GM19452 (cell line): Measurements from ENCODE around the gene IFNAR2.

Experiments
- ATAC-seq: cut with Tn5 transposase; IDR thresholded peaks from one replicate; pipeline ENCODE4 v1.9.1; 2021; ENCODE audit not compliant: unreplicated experiment

The IFNAR2 gene

DNA sequence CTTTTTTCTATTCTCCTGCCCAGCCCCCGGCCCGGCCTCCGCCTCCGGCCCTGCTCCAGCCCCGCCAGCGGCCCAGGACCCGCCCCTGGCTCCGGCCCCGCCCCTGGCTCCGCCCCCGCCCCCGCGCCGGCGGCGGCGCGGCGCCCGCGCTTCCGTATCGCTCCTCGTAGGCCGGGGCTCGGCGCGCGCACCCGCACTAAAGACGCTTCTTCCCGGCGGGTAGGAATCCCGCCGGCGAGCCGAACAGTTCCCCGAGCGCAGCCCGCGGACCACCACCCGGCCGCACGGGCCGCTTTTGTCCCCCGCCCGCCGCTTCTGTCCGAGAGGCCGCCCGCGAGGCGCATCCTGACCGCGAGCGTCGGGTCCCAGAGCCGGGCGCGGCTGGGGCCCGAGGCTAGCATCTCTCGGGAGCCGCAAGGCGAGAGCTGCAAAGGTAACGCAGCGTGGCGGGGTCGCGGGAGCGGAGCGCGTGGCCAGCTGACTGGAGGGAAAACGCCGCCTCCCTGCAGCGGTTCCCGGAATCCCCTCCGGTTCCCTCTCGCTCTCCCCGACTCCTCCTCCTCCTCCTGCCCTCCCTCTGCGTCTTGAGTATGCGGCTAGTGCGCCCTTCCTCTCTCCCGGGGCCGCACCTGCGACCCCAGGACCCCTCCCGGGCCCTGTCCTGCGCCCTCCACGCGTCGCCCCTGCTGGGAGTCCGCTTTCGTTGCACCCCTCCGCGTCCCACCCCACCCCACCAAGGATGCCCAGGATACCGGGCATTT is at the start of gene IFNAR2:
IFNAR2 (plus strand) TSS at position 155 of the 761 bp plus-strand sequence. CDS start 11,985 bp downstream, outside the sequence.
- peak; percentile 68 for ATAC-seq

DNA sequence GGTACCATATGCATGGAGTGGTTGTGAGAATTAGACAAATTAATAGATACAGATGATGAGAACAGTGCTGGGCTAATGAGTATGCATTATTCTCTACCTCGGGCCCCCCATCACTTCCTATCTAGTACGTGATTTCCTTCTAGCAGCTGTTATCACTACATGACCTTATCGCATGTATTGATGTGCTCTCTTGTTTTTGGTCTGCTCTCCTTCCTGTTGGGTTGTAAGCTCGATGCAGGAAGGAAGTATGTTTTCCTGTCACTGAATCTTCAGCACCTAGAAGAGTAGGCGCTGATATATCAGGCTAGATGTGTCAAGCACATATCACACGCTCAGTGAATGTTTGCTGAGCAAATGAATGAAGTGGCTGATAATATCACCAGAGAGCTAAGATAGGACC is 43.9 kb upstream of the IFNAR2 start:
- ATAC-seq, result no peak

DNA sequence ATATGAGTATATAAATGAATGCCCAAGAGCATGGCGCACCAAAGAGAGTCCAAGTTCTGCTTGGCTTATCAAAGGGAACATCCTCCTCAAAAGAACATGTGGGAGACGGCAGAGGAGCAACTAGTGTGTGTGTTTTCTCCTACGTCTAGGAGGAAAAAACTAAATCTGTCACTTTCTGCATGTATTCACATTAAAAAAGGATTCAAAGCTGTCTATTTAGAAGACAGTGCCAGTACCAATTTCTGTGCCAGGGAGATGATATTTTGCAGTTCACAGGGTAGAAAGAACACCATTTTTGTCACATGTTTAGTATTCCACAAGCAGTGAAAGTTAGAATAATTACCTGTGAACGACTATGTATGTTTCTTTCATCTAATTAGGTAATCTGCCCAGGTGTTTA is 42.5 kb upstream of the IFNAR2 start:
- no peak for ATAC-seq

DNA sequence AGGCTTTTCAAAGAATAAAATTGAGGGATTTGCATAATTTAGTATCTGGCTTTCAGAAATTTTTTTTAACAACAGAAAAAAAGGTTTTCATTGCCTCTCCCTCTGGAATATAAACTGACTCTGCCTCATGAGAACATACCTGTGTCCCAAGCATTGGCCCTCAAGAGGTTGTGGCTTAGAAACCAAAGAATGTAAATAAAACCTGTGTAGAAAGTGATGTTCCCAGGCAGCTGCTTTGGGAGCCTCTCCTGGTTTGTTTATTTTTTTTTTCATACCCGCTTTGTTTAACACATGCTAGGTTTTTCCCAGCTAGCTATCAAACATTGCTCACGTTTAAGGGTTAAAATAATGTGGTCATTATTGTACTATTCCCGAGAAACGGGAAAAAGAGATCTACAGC is 40.5 kb upstream of the IFNAR2 start:
- ATAC-seq, result no peak

DNA sequence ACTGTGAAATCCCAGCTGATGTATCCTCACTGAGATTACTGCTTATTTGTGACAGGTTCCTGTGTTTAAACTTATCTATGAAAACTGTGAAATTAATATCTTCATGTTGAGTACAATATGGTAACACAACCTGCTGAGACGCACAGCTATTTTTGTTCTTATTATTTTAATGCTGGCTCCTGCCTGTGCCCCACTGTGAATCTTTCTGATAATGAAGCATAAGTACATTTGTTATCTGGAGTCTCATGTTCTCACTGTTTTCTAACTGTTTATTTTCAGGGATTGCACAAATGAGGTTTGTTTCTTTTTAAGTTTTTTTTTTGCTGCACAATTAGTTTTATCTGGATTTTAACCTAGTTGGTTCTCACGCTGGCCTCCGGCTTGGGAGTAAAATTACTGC is 39.9 kb upstream of the IFNAR2 start:
- ATAC-seq, result no peak

DNA sequence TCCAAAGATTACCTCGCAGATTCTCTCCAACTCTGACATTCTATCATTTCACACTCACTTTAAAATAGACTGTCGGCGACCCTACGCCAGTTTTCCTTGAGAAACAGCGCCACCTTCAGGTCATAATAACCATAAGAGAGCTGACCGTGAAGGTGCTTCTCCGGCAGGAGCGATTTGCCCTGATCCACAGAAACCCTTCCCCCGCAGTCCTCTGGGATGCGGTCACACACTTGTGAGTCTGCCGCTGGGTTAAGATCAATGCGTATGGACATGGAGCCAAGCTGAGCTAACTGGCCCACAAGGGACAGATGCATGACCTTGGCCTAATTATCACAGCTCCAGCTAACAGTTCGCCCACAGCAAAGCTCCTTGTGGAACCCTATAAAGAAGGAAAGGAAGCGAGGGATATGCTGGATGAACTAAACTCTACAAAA is 32.8 kb upstream of the IFNAR2 start:
- no peak for ATAC-seq

DNA sequence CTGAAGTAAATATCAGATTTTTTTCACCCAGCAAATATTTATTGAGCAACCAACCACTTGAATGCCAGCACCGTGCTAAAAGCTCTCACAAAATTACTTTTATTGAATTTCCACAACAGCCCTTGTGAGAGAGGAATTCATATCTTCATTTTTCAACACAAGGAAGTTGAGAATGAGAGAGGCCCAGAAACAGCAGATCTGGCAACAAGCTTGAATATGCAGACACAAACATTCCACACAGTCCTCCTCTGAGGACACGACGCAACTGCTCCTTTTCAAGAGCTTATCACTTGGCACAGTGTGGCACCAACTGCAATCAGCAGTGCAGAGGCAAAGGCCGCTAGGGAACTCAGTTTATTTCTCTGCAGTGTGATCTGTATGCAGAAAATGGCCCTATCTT is 32.2 kb upstream of the IFNAR2 start:
- ATAC-seq, result no peak

DNA sequence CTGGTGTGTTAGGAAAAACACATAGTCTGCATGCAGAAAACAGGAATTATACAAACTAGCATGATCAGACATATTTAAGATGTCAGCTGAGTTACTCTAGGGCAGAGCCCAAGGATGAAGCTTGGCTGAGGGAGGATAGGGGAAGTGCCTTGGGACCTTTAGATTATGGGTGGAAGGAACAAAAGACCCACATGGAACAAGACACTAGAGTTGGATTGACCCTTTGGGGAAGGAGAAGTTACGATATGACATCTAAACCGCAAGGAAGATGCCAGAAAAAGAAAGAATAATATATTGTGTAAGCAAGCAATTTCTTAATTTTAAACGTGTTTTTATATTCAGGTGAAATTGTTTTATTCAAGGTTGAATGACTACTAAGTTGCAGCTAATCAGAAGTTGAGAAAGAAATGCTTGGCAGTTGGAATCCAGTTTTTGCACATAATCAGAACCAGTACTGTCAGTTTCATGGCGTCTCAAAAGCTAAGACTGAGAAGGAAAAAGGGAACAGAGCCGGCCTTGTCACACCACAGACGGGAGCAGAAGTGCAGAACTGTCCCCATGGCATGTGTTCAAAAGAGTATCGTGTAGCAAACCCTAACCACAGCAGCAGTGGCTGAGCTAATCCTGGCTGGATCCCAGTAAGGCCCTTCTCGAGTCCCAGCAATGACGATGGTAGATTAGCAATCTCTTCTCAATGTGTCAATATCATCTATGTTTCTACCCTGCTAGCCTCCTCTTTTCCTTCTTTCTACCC is 31.2 kb upstream of the IFNAR2 start:
- no peak for ATAC-seq

DNA sequence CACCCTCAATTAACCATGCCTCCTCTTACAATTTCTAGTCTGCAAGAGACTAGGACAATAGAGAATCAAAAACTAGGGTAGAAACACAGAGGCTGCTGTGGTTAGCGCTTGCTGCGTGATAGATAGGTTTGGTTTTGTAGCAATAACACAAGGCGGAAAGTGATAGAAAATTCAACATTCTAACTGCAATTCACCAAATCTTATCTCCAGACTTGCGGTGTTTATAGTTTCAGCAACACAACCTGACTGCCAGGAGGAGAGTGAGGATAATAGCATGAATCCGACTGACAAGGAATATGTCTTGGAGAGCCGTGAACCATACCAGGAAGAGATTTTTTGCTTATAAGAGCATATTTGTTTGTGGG is 30.7 kb upstream of the IFNAR2 start:
- no peak for ATAC-seq

DNA sequence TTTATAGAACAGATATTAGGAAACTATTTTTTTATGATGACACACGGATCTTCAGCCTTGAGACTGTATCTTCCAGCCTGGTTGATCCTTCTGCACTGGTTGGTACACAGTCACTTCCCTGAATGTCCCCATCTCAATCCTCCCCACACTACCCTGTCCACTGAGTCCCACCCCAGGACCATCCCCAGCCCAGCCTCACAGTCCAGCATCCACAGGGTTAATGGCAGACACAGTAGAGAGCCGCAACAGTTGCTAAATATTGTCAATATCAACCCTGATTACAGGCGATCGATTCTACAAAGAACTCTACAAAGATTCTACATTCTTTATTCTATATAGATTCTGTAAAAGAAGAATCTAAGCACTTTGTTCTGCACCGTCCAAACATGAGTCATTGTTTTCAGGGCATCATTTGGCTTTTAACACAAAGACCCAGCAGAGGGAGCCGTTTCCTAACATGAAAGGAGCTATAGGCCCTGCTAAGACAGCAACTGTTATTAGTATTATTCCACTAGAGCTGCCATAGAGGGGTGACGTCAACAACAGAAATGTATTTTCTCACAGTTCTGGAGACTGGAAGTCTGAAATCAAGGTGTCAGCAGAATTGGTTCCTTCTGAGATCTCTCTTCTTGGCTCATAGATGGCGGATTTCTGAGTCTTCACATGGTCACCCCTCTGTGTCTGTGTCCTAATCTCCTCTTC is 30.1 kb upstream of the IFNAR2 start:
- ATAC-seq, result peak; percentile 73

DNA sequence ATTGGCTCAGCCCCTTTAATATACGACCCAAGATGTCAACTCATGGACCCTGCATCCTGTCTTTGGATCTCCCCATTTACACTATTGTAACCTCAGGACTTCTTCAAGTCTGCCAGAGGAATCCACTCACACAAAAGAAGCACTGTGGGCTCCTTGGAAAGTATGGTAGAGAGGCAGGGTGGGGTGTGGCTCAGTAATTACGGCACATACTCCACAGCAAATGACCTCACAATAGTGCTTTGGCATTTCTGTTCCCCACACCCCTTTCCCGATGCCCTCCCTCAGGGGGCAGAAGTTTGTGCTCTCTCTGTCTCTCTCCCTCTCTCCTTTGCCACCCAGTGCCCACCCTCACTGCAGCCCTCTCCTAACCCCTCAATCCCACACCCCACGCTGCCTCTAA is 27.8 kb upstream of the IFNAR2 start:
- no peak for ATAC-seq

DNA sequence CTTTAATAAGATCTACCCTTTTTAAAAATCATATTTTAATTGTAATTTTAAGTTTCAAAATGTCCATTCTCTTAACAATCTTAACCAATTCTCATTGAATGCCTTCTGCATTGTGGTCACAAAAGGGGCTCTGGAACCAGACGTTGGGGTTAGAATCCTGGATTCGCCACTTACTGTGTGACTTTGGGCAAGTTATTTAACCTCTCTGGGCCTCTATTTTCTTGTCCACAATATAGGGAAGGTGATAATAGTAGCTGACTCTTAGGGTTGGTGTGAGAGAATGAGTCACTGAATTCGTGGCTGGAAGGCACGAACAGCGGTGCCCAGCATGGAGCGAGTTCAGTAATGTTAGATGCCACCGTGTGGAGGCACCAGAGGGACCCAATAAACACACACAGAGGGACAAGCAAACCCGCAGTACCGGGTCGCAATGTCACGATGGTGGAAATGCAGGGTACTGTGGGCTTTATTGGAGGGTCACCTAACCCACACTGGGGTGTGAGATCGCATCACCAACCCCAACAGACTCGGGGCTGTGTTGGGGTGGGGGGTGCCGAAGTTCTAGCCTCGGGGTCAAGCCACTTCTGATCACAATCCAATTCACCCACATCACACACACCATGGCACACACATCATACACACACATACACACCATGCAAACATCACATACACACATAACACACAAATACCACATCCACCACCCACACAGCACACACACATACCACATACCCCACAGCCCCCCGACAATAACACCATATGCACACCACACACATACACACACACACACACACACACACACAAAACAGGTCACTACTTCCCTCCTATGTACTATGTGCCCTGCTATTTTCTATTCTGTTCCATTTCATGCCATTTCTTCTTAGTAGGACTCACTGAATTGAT is 27.0 kb upstream of the IFNAR2 start:
- ATAC-seq, result no peak

DNA sequence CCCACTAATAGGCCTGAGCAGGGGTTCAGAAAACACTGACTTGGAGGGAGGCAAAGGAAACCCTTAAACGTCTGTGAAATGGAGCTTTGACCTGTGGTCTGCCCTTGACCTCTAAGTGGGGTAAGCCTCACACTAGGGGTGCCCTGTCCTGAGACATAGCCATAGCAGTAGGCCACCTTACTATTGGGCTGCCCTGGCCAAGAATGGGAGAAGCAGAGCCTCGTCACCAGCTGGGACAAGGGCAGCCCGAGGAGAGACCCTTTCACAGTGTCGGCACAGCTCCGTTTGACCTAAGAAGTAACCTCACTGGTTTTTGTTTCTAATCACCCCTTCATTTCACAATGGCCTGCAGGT is 26.4 kb upstream of the IFNAR2 start:
- ATAC-seq, result no peak

DNA sequence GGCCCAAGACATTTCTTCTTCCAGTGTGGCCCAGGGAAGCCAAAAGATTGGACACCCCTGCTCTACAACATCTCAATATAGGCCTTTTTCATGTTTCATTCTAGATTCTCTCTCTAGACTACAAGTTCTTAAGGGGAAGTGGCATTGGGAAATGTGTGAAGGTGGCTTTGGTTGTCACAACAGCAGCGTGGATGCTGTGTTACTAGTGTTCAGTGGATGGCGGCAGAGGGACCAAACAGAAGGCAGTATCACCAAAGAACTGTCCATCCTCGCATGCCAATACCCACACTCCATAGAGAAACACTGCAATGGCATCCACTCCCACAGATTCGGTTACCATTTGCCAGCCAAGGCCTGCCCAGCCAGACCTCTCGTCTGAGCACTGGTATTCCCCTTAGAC is 24.3 kb upstream of the IFNAR2 start:
- ATAC-seq, result no peak

DNA sequence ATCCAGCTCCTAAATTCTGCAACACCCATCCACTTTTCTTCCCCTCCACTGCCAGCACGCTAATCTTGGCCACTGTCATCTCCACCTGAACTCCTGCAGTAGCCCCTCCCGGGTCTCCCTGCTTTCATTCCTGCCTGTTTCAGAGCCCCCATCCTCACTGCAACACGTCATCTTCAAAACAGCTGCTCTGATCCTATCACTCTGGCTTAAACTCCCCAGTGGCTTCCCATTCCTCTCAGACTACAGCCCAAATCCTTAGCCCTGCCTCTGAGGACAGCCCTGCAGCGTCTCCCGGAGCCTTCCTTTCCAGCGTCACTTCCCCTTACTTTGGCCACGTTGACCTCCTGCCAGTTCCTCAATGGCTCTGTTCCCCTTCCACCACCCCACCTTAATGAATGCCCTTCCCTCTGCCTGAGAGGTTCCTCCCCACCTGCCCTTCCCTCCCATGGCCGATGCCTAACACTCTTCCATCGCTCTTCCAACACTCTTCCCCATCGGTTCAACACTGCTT is 22.9 kb upstream of the IFNAR2 start:
- ATAC-seq, result no peak

DNA sequence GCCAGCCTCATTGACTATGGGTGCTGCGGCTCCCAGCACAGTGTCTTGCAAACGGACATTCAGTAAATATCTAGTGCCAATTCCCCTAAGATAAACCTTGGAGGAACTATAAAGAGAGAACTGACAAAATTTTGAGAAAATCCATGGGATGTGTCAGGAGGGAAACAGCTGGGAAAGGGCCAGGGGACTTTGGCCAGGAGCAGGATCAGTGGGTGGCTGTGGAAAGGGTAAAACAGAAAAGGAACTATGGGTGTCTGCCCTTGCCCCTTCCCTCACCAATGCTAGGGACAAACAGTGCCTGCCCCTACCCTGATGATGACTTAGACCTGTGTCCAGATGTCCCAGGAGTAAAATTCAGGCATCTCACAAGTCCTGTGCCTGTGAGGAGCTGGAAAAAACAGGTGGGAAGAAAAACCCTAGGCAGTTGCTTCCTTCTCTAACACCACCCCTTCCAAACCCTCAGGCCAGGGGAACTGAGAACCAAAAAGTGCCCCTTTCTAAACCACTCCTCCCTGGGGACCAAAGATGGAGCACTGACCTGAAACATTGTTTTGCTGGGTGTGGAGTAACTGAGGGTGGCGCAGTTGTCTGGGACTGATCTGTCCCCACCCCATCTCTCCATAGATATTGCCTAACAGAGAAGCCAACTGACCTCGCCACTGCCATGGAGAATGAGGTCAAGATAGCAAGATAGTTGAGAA is 22.1 kb upstream of the IFNAR2 start:
- ATAC-seq, result no peak

DNA sequence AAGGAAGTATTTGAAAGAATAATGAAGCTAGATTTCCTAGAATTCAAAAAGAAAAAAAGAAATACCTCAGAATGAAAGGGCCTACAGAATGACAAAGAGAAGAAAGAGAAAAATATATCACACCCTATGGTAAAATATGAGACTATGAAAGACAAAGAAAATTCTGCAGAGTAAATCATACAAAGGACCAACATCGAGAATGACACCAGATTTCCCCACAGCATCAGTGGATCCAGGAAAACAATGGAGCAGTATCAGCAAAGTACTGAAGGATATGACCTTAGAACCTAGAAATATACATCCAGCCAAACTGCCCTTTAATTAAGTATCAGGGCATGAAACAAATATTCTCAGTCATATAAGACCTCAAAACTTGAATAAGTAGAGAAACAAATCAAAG is 21.2 kb upstream of the IFNAR2 start:
- ATAC-seq, result no peak

DNA sequence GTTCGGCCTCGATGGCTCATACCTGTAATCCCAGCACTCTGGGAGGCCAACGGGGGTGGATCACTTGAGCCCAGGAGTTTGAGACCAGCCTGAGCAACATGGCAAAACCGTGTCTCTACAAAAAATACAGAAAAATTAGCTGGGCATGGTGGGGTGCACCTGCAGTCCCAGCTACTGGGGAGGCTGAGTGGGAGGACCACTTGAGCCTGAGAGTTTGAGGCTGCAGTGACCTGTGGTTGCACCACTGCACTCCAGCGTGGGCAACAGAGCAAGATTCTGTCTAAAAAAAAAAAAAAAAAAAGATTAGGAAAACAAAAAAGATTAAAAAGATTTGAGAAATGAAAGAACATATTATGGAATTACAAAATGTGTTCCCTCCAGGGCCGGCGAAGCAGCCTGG is 18.4 kb upstream of the IFNAR2 start:
- ATAC-seq, result no peak

DNA sequence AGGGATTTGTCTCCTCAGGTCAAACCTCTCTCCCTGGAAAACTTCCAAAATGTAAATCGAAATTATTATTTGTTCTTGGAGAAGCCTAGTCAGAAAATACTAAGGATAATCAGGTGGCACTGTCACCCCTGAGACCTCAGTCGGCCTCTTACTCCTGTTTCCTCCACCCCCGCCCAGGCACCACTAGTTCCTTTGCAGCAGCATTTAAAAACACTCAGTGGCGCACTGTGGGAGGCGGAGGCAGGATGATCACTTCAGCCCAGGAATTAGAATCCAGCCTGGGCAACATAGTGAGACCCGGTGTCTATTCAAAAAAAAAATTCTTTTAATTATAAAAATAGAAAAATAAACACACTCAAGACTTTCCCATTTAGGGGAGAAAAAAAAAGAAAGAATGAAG is 18.0 kb upstream of the IFNAR2 start:
- ATAC-seq, result no peak

DNA sequence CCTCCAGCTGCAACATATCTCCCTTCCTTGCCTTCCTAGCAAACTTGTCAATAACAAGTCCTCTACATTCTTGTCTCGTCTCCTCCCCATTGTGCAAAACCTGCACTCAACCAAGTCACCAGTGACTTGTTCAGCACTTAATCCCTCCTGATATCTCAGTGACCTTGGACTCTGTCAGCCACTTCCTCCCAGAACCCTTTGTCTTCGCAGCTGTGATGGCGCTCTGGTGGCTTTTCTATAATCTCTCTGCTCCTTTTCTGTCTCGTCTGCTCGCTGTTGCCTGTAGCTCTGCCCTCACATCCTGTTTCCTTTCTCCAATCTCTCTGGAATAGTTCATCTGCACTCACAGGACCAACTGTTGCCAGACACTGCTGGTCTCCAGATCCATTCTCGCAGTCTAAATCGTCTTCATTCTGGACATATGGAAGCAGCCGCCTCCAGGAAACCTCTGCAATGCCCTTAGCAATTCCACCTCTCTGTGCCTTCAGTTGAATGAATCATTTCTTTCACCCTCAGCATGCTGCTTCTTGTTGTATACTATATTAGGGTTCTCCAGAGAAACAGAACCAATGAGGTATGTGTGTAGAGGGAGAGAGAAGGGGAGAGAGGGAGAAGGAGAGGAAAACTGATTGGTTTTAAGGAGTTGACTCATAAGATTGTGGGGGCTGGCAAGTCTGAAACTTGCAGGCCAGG is 17.4 kb upstream of the IFNAR2 start:
- ATAC-seq, result no peak
